Measurements from ENCODE around the gene SLC25A1. TPM values are rescaled to one million over a fixed set of nuclear protein-coding genes. Genes with fewer than 3 reads are reported as not detected.
A peak's percentile ranks its signal among the peaks of the same experiment; 100 is the strongest.

Gene SLC25A1
- total RNA-seq, 1 donor from 2014 or later: 20.9 TPM

DNA sequence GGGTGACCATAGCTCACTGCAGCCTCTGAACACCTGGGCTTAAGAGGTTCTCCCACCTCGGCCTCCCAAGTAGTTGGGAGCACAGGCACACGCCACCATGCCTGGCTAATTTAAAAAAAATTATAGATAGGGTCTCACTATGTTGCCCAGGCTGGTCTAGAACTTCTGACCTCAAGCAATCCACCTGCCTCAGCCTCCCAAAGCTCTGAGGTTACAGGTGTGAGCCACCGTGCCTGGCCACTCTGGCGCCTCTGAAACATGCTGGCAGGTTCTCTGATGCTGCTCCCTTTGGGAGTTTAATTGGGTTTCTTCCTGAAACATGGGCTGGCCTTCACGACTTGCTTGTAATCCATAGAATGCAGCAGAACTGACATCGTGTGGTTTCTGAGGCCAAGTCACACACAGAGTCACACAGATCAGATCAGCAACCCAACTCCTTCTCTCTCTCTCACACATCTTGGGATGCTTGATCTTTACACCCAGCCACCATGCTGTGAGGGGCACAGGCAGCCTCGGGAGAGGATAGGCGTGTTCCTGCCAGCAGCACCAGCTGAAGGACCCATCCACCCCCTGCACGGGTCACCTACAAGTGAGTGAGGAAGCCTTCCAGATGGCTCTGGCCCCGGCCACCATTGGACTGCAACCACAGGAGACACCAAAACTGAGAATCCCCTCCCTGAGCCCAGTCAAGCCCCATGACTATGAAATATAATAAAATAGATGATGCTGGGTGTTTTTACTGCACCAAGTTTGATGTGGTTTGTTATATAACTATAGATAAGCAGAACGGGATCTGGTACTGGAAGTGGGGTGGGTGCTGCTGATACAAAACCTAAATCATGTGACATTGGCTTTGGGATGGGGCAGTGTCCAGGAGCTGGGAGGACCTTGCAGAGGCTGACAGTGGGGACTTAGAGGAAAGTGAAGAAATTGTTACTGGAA lies 25.3 kb downstream of the SLC25A1 start:
- H3K4me3 ChIP-seq: no peak overlapping the region
- DNase-seq: no peak
- peaks cover 79% of the 10 kb centered on the region for H3K27me3 ChIP-seq (ENCODE audit: low read depth)

GRCh38 chr22:19151329-19152191 lies 27.0 kb downstream of the SLC25A1 start:
- TF ChIP-seq CTCF (IDR thresholded peaks at IDR 0.05; ENCODE audit: borderline replicate concordance): no peak
- Histone ChIP-seq H3K36me3 (no peaks in the 10 kb centered on the region), H3K27ac (replicated peaks) (no peak overlapping the region), H3K4me3 (no peak overlapping the region), H3K27me3 (ENCODE audit: low read depth) (peaks cover 92% of the 10 kb centered on the region), H3K4me1 (peaks cover 11% of the 10 kb centered on the region), H3K9me3 (replicated peaks) (no peaks in the 10 kb centered on the region)
- intact Hi-C loops (cut with micrococcal nuclease): no loop called here
- DNase-seq: no peak

More for the DNA sequence above, 25.3 kb downstream of the SLC25A1 start:
- Histone ChIP-seq H3K9me3 (replicated peaks) (no peaks in the 10 kb centered on the region), H3K36me3 (no peaks in the 10 kb centered on the region), H3K4me1 (peaks cover 11% of the 10 kb centered on the region), H3K27ac (replicated peaks) (no peak overlapping the region)
- TF ChIP-seq CTCF (IDR thresholded peaks at IDR 0.05; ENCODE audit: borderline replicate concordance): no peak
- intact Hi-C loops (cut with micrococcal nuclease): no loop called here

DNA sequence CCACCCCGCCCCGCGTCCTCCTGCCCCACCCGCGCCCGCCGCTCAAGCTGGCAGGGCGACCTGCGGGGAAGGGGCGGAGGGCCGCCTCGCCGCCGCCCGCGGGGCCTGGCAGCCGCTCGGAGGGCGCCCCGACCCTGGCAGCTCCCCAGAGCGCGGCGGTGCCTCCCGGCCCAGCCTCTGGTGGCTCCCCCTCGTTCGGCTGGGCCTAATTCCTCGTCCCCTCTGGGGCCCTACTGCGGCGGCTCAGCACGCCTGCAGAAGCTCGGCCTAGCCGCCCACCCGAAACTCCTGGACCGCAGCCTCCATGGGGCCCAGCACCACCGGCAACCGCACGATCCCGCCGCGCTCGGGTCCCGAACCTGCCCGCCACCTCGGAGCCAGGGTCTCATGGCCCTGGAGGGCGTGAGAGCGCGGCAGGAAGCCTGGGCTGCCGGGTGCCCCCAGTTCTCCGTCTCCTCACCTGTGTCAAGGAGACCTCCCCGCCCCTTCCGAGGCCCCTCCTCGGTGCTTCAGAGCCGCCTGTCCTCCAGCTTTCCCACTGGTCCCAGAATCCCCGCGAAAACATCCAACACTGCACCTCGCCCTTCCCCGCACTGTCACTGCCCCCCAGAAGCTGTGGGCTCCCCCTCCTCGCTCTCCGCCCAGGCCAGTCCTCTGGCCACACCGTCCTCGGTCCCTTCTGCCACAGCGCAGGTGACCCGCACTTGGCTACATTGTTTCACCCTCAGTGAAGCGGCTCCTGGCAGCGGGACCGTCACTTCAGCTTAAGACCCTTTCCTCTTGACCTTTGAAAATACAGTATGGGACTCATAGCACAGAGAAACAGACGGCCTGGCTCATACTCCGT lies 27.8 kb downstream of the SLC25A1 start:
- no peaks in the 10 kb centered on the region for H3K9me3 ChIP-seq (replicated peaks)
- no peak overlapping the region for H3K4me3 ChIP-seq
- intact Hi-C loops (cut with micrococcal nuclease): no loop called here
- no peak for DNase-seq
- H3K27ac ChIP-seq (replicated peaks): no peak overlapping the region
- no peaks in the 10 kb centered on the region for H3K36me3 ChIP-seq
- TF ChIP-seq CTCF (IDR thresholded peaks at IDR 0.05; ENCODE audit: borderline replicate concordance): no peak
- peaks cover 84% of the 10 kb centered on the region for H3K27me3 ChIP-seq (ENCODE audit: low read depth)
- H3K4me1 ChIP-seq: peaks cover 11% of the 10 kb centered on the region

DNA sequence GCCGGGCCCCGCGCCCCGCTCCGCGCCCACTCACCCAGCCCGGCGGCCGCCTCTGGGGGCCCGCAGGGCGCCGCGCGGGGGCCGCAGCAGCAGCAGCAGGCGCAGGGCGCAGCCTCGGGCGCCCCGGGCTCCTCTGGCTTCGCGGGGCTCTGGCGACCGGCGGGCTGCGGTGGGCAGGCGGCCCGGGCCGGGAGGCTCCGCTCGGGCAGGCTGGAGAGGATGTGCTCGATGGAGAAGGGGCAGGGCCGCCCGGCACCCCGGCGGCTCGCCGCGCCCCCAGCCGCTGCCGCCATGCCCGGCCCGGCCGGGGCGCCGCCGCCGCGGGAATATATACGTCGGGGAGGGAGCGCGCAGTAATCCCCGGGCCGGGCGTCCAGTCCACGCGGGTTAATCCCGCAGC lies 28.5 kb downstream of the SLC25A1 start, which contains the start of gene GSC2:
GSC2 (minus strand) TSS at position 302 of the 400 bp plus-strand sequence; CDS start at position 293, 9 bp downstream.
- H3K27me3 ChIP-seq (ENCODE audit: low read depth): peaks cover 77% of the 10 kb centered on the region
- DNase-seq: no peak
- intact Hi-C loops (cut with micrococcal nuclease): no loop called here
- H3K27ac ChIP-seq (replicated peaks): no peak within 1 kb of the TSS
- H3K4me1 ChIP-seq: peaks cover 11% of the 10 kb centered on the region
- H3K36me3 ChIP-seq: no peaks in the 10 kb centered on the region
- H3K4me3 ChIP-seq: peak within 1 kb of the TSS; percentile 50
- TF ChIP-seq CTCF (IDR thresholded peaks at IDR 0.05; ENCODE audit: borderline replicate concordance): no peak
- no peaks in the 10 kb centered on the region for H3K9me3 ChIP-seq (replicated peaks)
